SU-DHL-6 (cell line): ENCODE measurements around the gene COX4I1.
A peak's percentile ranks its signal among the peaks of the same experiment; 100 is the strongest.

Experiments
- H2AFZ ChIP-seq: fragments of 200-600 bp; sonication (generic); 2 replicates; pipeline ENCODE4 v1.6.1; 2014; ENCODE audit warnings: low read depth, mild to moderate bottlenecking, moderate library complexity, mixed read lengths, antibody characterized with exemption, low read length; ENCODE audit not compliant: severe bottlenecking
- H3F3A ChIP-seq: fragments of 200-600 bp; shearing (Covaris generic); 2 replicates; pipeline ENCODE4 v1.6.0; 2016; ENCODE audit warnings: antibody characterized with exemption, mild to moderate bottlenecking; ENCODE audit not compliant: insufficient read depth
- H3K27ac ChIP-seq: fragments of 200-600 bp; sonication (generic); 2 replicates; pipeline ENCODE4 v1.5.1; 2016; ENCODE audit warnings: low read depth, mild to moderate bottlenecking, low read length, moderate library complexity, mixed read lengths
- H3K27me3 ChIP-seq: fragments of 200-600 bp; sonication (generic), shearing (Covaris generic); 2 replicates; pipeline ENCODE4 v1.6.0; 2014; ENCODE audit warnings: mild to moderate bottlenecking, low read length
- H3K36me3 ChIP-seq: fragments of 200-600 bp; sonication (generic); 2 replicates; pipeline ENCODE4 v1.6.1; 2014; ENCODE audit warnings: mild to moderate bottlenecking, low read length, mixed read lengths
- H3K4me2 ChIP-seq: fragments of 300-600, 200-600 bp; shearing (Covaris generic), sonication (generic); 2 replicates; pipeline ENCODE4 v1.6.0; 2014; ENCODE audit warnings: low read length, low read depth, mild to moderate bottlenecking; ENCODE audit not compliant: poor library complexity, severe bottlenecking
- H3K4me3 ChIP-seq: fragments of 200-600 bp; sonication (generic); 2 replicates; pipeline ENCODE4 v1.5.1; 2014; ENCODE audit warnings: antibody characterized with exemption, low read length, mild to moderate bottlenecking, mixed read lengths; ENCODE audit not compliant: insufficient read depth, poor library complexity, severe bottlenecking
- H3K79me2 ChIP-seq: fragments of 200-600 bp; sonication (generic); 2 replicates; pipeline ENCODE4 v1.6.1; 2014; ENCODE audit warnings: mild to moderate bottlenecking, low read length, moderate library complexity; ENCODE audit not compliant: insufficient read depth
- H3K9ac ChIP-seq: fragments of 200-600 bp; sonication (generic); 2 replicates; pipeline ENCODE4 v1.7.0; 2014; ENCODE audit warnings: mild to moderate bottlenecking, low read length
- H3K9me2 ChIP-seq: fragments of 200-600 bp; sonication (generic); replicated peaks from 2 replicates; pipeline ENCODE4 v1.6.1; 2014; ENCODE audit warnings: low read length; ENCODE audit not compliant: insufficient read depth
- H3K9me3 ChIP-seq: fragments of 200-600 bp; sonication (generic); 2 replicates; pipeline ENCODE4 v1.6.1; 2014; ENCODE audit warnings: low read length, mixed read lengths; ENCODE audit not compliant: insufficient read depth
- H4K20me1 ChIP-seq: fragments of 200-600 bp; sonication (generic); 2 replicates; pipeline ENCODE4 v1.6.1; 2014; ENCODE audit warnings: low read depth, mild to moderate bottlenecking, antibody characterized with exemption, low read length, moderate library complexity, mixed read lengths
- EZH2phosphoT487 ChIP-seq: fragments of 200-600 bp; sonication (generic), shearing (Covaris generic); conservative IDR thresholded peaks from 2 replicates; pipeline ENCODE4 v1.6.1; 2018; ENCODE audit warnings: mild to moderate bottlenecking, antibody characterized with exemption, low read length, moderate library complexity, mixed read lengths
- TF ChIP-seq, protein P1 (sequence below): fragments of 200-600 bp; sonication (generic); IDR thresholded peaks from one replicate; pipeline ENCODE4 v1.5.1; 2017; ENCODE audit warnings: antibody characterized with exemption, mild to moderate bottlenecking, low read length, moderate library complexity; ENCODE audit not compliant: insufficient read depth, poor library complexity, severe bottlenecking

COX4I1 gene

DNA sequence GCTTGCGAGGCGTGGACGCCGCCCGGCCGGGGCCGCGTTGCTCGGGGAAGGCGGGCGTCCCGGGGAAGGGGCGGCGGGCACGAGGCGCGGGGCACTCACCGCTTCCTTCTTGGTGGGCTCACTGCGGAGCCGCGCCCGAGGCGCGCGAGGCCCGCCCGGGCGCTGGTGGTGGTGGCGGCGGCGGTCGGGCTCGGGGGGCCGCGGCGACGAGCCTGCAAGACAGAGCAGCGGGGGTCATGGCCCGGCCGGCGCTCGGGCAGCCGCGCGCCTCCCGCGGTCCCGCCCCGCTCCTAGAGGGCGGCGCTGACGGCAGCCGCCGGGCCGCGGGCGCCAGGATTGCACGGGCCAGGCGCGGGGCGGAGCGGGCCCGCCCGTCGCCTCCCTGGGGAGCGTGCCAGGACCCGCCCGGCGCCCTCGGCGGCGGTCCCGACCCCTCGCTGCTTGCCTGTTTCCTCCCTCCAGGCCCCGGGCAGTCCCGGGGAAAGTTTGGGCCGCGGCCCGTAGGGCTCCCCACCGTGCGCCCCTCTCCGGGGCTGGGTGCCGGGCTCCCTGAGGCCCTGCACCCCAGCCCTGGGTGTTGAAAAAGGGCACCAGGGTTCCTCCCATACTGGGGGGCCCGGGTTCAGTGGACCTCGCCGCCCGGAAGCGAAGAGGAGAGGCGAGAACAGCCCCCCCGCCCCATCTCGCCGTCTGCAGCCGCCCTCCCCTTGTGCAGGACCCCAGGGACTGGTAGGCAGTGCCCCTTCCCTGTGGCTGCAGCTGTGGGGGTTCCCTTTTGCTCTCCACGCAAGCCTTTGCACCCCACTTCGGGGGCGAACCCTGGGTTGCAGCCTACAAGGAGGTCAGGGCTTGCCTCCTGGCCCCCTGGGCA, 48.4 kb upstream of the COX4I1 start, which contains the start of gene C16orf74:
Gene C16orf74 (minus strand): TSS at position 270 of the 871 bp plus-strand sequence. CDS start 15,879 bp downstream, outside the sequence.
- Histone ChIP-seq H3K27me3 (no peaks in the 10 kb centered on the region), H3K4me3 (no peak within 1 kb of the TSS), H3K9me2 (no peaks in the 10 kb centered on the region), H4K20me1 (no peaks in the 10 kb centered on the region), H3F3A (no peaks in the 10 kb centered on the region), H2AFZ (no peak within 1 kb of the TSS), H3K4me2 (peak within 1 kb of the TSS; percentile 27), H3K79me2 (no peaks in the 10 kb centered on the region), H3K9ac (no peak within 1 kb of the TSS), H3K36me3 (no peaks in the 10 kb centered on the region), H3K9me3 (no peaks in the 10 kb centered on the region), H3K27ac (no peak within 1 kb of the TSS)
- 0 out of 2 replicates have a peak, but pooled peaks have one; percentile 60 for TF ChIP-seq EZH2phosphoT487
- TF ChIP-seq, protein P1, sequence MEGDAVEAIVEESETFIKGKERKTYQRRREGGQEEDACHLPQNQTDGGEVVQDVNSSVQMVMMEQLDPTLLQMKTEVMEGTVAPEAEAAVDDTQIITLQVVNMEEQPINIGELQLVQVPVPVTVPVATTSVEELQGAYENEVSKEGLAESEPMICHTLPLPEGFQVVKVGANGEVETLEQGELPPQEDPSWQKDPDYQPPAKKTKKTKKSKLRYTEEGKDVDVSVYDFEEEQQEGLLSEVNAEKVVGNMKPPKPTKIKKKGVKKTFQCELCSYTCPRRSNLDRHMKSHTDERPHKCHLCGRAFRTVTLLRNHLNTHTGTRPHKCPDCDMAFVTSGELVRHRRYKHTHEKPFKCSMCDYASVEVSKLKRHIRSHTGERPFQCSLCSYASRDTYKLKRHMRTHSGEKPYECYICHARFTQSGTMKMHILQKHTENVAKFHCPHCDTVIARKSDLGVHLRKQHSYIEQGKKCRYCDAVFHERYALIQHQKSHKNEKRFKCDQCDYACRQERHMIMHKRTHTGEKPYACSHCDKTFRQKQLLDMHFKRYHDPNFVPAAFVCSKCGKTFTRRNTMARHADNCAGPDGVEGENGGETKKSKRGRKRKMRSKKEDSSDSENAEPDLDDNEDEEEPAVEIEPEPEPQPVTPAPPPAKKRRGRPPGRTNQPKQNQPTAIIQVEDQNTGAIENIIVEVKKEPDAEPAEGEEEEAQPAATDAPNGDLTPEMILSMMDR = no peak

DNA sequence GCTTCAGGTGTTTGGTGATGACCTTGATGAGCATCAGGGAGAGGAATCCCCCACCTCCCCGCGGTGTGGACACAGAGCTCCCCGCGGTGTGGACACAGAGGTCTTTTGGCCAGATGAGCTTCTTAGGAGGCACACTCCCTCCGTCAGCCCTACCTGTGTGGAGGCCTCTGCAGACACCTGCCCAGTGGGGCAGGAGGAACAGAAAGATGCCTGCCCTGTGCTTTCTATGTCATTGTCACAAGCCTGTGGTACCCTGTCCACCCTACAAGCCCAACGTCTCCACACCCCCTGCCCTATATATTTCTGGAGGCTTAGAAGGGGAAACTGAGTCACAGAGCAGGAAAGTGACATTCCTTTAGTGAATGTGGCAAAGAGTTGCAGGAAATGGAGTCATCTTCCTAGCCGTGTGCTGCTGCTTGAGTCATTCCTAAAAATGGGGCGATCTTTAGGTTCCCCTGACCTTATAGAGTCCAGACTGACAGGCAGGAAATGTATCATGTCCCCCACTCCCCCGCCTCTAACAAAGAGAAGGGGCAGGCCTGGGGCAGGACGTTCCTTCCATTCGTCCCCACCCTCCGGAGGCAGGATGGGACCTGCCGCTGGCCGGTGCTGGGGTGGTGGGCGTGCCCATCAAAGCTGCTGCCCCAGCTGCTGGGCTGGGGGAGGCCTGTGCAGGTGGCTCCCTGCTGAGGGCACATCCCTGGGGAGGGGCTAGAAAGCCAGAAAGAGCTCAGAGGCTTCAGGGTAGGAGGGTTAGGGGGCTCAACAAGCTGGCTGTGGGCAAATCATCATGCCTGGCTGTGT, 47.6 kb upstream of the COX4I1 start:
- Histone ChIP-seq H2AFZ (no peak overlapping the region), H3K79me2 (no peaks in the 10 kb centered on the region), H3F3A (0 out of 2 replicates have a peak, but pooled peaks cover 3% of the 10 kb centered on the region), H3K9ac (no peak overlapping the region), H3K9me2 (no peaks in the 10 kb centered on the region), H3K9me3 (no peaks in the 10 kb centered on the region), H3K27me3 (no peaks in the 10 kb centered on the region), H3K4me2 (no peak overlapping the region), H3K36me3 (no peaks in the 10 kb centered on the region), H3K27ac (no peak overlapping the region), H3K4me3 (no peak overlapping the region), H4K20me1 (no peaks in the 10 kb centered on the region)
- no peak for TF ChIP-seq EZH2phosphoT487
- TF ChIP-seq, protein P1 = no peak

DNA sequence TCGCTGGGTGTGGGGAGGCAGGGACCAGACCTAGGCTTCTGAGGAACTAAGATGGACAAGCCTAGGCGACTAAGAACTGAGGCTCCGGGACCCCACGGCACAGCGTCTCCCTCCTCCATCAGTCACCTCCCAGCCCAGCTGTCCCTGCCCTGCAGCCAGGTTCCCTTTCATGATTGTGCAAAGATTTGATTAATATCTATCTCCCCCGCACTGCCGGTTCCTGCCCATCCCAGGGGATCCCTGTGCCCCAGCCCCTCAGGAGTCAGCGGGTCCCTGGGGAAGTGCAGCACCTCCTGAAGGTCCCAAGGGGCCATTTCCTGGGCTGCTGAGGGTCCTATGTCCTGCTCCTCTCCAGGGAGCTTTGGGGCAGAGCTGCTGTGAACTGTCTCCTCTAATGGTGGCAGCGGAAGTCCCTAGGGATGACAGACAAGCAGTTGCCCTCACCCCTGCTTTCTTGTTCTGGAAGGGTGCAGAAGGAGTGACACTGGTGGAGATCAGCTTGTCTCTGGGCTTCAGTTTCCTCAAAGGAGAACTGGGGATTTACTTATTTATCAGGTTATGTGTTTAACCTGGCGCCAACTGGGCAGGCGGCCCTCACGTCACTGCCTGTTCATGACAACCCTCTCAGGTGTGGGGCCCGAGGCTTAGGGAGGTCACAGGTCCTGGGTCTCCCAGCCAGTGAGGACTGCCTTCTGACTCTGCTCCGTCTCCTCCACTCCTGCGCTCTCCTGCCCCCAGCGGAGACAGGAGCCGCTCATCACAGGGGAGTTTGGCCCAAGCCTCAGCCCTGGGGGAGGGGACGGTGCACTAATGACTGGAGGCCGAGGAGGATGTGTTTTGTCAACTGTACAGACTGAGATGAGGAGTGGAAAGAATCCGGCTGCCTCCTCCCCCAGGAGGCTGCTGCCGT, 46.7 kb upstream of the COX4I1 start:
- no peaks in the 10 kb centered on the region for H3K36me3 ChIP-seq
- peaks cover 9% of the 10 kb centered on the region; the same call in 1 of the 2 replicates for H3F3A ChIP-seq
- H3K9ac ChIP-seq = no peak overlapping the region
- H3K9me2 ChIP-seq = no peaks in the 10 kb centered on the region
- no peaks in the 10 kb centered on the region for H3K79me2 ChIP-seq
- no peak overlapping the region for H3K27ac ChIP-seq
- no peak overlapping the region for H3K4me2 ChIP-seq
- H3K4me3 ChIP-seq = no peak overlapping the region
- H3K27me3 ChIP-seq = no peaks in the 10 kb centered on the region
- H4K20me1 ChIP-seq = no peaks in the 10 kb centered on the region
- TF ChIP-seq, protein P1 = no peak
- no peak for TF ChIP-seq EZH2phosphoT487
- no peak overlapping the region for H2AFZ ChIP-seq
- H3K9me3 ChIP-seq = no peaks in the 10 kb centered on the region
